Ectodermal cell (in vitro differentiated cells): ENCODE results near the gene CAPN2.

Source experiments
- H3K27ac ChIP-seq: 2 replicates; pipeline ENCODE4 v1.7.0; 2013; ENCODE audit warnings: mild to moderate bottlenecking, low read depth, low read length; ENCODE audit not compliant: insufficient read depth, poor library complexity, severe bottlenecking
- H3K27me3 ChIP-seq: 2 replicates; pipeline ENCODE4 v1.7.0; 2013; ENCODE audit warnings: mild to moderate bottlenecking, low read length; ENCODE audit not compliant: insufficient read depth, control insufficient read depth, poor library complexity, severe bottlenecking
- H3K36me3 ChIP-seq: one replicate; pipeline ENCODE4 v1.7.0; 2013; ENCODE audit warnings: low read length; ENCODE audit not compliant: control insufficient read depth, insufficient read depth
- H3K4me1 ChIP-seq: one replicate; pipeline ENCODE4 v1.7.0; 2013; ENCODE audit warnings: low read length; ENCODE audit not compliant: control insufficient read depth, insufficient read depth
- H3K4me3 ChIP-seq: 2 replicates; pipeline ENCODE4 v1.7.0; 2013; ENCODE audit warnings: low read depth, low read length, control low read depth; ENCODE audit not compliant: insufficient read depth
- H3K9me3 ChIP-seq: 2 replicates; pipeline ENCODE4 v1.7.0; 2013; ENCODE audit warnings: mild to moderate bottlenecking, low read length, moderate library complexity; ENCODE audit not compliant: control insufficient read depth
- WGBS, 2 experiments: methylation state at CpG; one replicate each; pipeline ENCODE4 v1.1.7; 2013; ENCODE audit warnings: missing lambda C conversion rate in 2 of 2; 5-methylcytosine and 5-hydroxymethylcytosine counted together

CAPN2 gene

GRCh38 chr1:223680188-223680587, 32.2 kb upstream of the CAPN2 start:
- Histone ChIP-seq H3K4me1 (no peaks in the 10 kb centered on the region), H3K27ac (no peak overlapping the region), H3K36me3 (no peaks in the 10 kb centered on the region), H3K4me3 (no peak overlapping the region), H3K27me3 (no peaks in the 10 kb centered on the region), H3K9me3 (no peaks in the 10 kb centered on the region)
- WGBS, 2 experiments = 82 to 91% methylated on average over 2 of the region's 2 CpGs

- Histone ChIP-seq H3K9me3 (no peaks in the 10 kb centered on the region), H3K36me3 (no peaks in the 10 kb centered on the region), H3K4me1 (no peaks in the 10 kb centered on the region), H3K4me3 (no peak overlapping the region), H3K27ac (no peak overlapping the region), H3K27me3 (no peaks in the 10 kb centered on the region)
- WGBS, 2 experiments = 90 to 92% methylated on average over 3 of the region's 3 CpGs
These were observed 29.8 kb upstream of the CAPN2 start for GRCh38 chr1:223682502-223682901.

- H3K9me3 ChIP-seq = no peaks in the 10 kb centered on the region
- no peak overlapping the region for H3K27ac ChIP-seq
- 73 to 74% methylated on average over 9 of the region's 9 CpGs for WGBS, 2 experiments
- H3K36me3 ChIP-seq = no peaks in the 10 kb centered on the region
- no peak overlapping the region for H3K4me3 ChIP-seq
- no peaks in the 10 kb centered on the region for H3K27me3 ChIP-seq
- no peaks in the 10 kb centered on the region for H3K4me1 ChIP-seq
These were observed 28.5 kb upstream of the CAPN2 start for GRCh38 chr1:223683586-223684487.

GRCh38 chr1:223684488-223684792, 27.9 kb upstream of the CAPN2 start:
- H3K4me1 ChIP-seq = no peaks in the 10 kb centered on the region
- no peaks in the 10 kb centered on the region for H3K27me3 ChIP-seq
- no peak overlapping the region for H3K27ac ChIP-seq
- no peak overlapping the region for H3K4me3 ChIP-seq
- WGBS, 2 experiments = 65 to 76% methylated on average over 3 of the region's 3 CpGs
- H3K36me3 ChIP-seq = no peaks in the 10 kb centered on the region
- no peaks in the 10 kb centered on the region for H3K9me3 ChIP-seq

GRCh38 chr1:223691121-223691520, 21.2 kb upstream of the CAPN2 start:
- Histone ChIP-seq H3K9me3 (no peaks in the 10 kb centered on the region), H3K4me3 (no peak overlapping the region), H3K36me3 (no peaks in the 10 kb centered on the region), H3K27me3 (no peaks in the 10 kb centered on the region), H3K27ac (no peak overlapping the region), H3K4me1 (no peaks in the 10 kb centered on the region)
- WGBS, 2 experiments = 86 to 87% methylated on average over 4 of the region's 4 CpGs

- Histone ChIP-seq H3K4me3 (no peak overlapping the region), H3K36me3 (no peaks in the 10 kb centered on the region), H3K4me1 (no peaks in the 10 kb centered on the region), H3K27me3 (no peaks in the 10 kb centered on the region), H3K27ac (no peak overlapping the region), H3K9me3 (no peaks in the 10 kb centered on the region)
- WGBS, 2 experiments = 83 to 93% methylated on average over 7 of the region's 8 CpGs
These were observed 17.3 kb upstream of the CAPN2 start for GRCh38 chr1:223695014-223695548.

GRCh38 chr1:223695941-223696340, 16.4 kb upstream of the CAPN2 start:
- Histone ChIP-seq H3K4me3 (no peak overlapping the region), H3K36me3 (no peaks in the 10 kb centered on the region), H3K27me3 (no peaks in the 10 kb centered on the region), H3K27ac (no peak overlapping the region), H3K9me3 (no peaks in the 10 kb centered on the region), H3K4me1 (no peaks in the 10 kb centered on the region)
- 85 to 87% methylated on average over 5 of the region's 5 CpGs for WGBS, 2 experiments

GRCh38 chr1:223700388-223700918, 11.9 kb upstream of the CAPN2 start:
- 74 to 76% methylated on average over 5 of the region's 5 CpGs for WGBS, 2 experiments
- no peak overlapping the region for H3K4me3 ChIP-seq

GRCh38 chr1:223700942-223701637, 11.2 kb upstream of the CAPN2 start:
- 60 to 68% methylated on average over 8 of the region's 8 CpGs for WGBS, 2 experiments
- peaks cover 13% of the 10 kb centered on the region for H3K4me1 ChIP-seq
- H3K4me3 ChIP-seq = no peak overlapping the region
- H3K36me3 ChIP-seq = no peaks in the 10 kb centered on the region
- H3K27ac ChIP-seq = no peak overlapping the region
- H3K27me3 ChIP-seq = no peaks in the 10 kb centered on the region
- H3K9me3 ChIP-seq = no peaks in the 10 kb centered on the region

More at GRCh38 chr1:223700388-223700918, 11.9 kb upstream of the CAPN2 start:
- Histone ChIP-seq H3K9me3 (no peaks in the 10 kb centered on the region), H3K27me3 (no peaks in the 10 kb centered on the region), H3K27ac (no peak overlapping the region), H3K4me1 (peaks cover 7% of the 10 kb centered on the region), H3K36me3 (no peaks in the 10 kb centered on the region)
